Heart left ventricle (tissue), 16 donors: ENCODE results near the gene BDH1. TPM values are rescaled to one million over a fixed set of nuclear protein-coding genes. Genes with fewer than 3 reads are reported as not detected.
A peak's percentile ranks its signal among the peaks of the same experiment; 100 is the strongest.

Experiments used
- ATAC-seq, 4 donors: fragments of 200-7000 bp; cut with Tn5 transposase; one replicate each; pipeline ENCODE4 v1.9.1; 2020 to 2022; ENCODE audit warnings: moderate library complexity in 4 of 4, mild to moderate bottlenecking in 3 of 4, moderate number of reproducible peaks in 1 of 4
- DNase-seq, 5 donors: peaks; one replicate each; pipeline ENCODE4 v3.0.0-alpha.2; 2020
- H3K27ac ChIP-seq, 12 donors: fragments of 200-600 bp; sonication (generic) in 4 of 12; one replicate each; pipeline versions ENCODE4 v1.5.0 to v1.8.0; 2016 to 2022; ENCODE audit warnings: mild to moderate bottlenecking in 2 of 12
- H3K27me3 ChIP-seq, 9 donors: fragments of 200-600 bp; sonication (generic) in 2 of 9; one replicate each; pipeline versions ENCODE4 v1.5.1 to v1.8.0; 2016 to 2022; ENCODE audit warnings: mild to moderate bottlenecking in 3 of 9
- H3K36me3 ChIP-seq, 9 donors: fragments of 200-600 bp; sonication (generic) in 2 of 9; one replicate each; pipeline versions ENCODE4 v1.5.0 to v1.8.0; 2018 to 2022; ENCODE audit warnings: mild to moderate bottlenecking in 2 of 9
- H3K4me1 ChIP-seq, 12 donors: fragments of 200-600 bp; sonication (generic) in 4 of 12; one replicate each; pipeline versions ENCODE4 v1.5.0 to v1.8.0; 2016 to 2022; ENCODE audit warnings: mild to moderate bottlenecking in 3 of 12
- H3K4me3 ChIP-seq, 12 donors: fragments of 200-600 bp; sonication (generic) in 4 of 12; one replicate each; pipeline versions ENCODE4 v1.5.0 to v1.8.0; 2017 to 2022; ENCODE audit warnings: mild to moderate bottlenecking in 9 of 12, moderate library complexity in 4 of 12
- H3K9me3 ChIP-seq, 12 donors: fragments of 200-600 bp; sonication (generic) in 4 of 12; one replicate each; pipeline versions ENCODE4 v1.5.0 to v1.8.0; 2016 to 2022; ENCODE audit warnings: mild to moderate bottlenecking in 1 of 12
- CTCF ChIP-seq, 12 donors: fragments of 200-600 bp; sonication (generic) in 4 of 12; IDR thresholded peaks; one replicate each; pipeline versions ENCODE4 v1.5.0 to v1.8.0; 2018 to 2022; ENCODE audit warnings: antibody characterized with exemption in 12 of 12, mild to moderate bottlenecking in 5 of 12
- POLR2A ChIP-seq, 2 donors: fragments of 450-650 bp; IDR thresholded peaks; one replicate each; pipeline ENCODE4 v1.6.1; 2017; ENCODE audit warnings: antibody characterized with exemption in 2 of 2, mild to moderate bottlenecking in 2 of 2, moderate library complexity in 2 of 2
- WGBS, 4 donors: extraction: QIAGEN DNeasy Blood & Tissue Kit in 2 of 4; methylation state at CpG; one replicate each; pipeline versions ENCODE4 v1.1.5 to v1.1.7; 2013 to 2018; 5-methylcytosine and 5-hydroxymethylcytosine counted together
- intact Hi-C, 10 donors: fragments of 100-400 bp; cut with DNase I; formaldehyde crosslinking; loops; one replicate each; pipeline versions ENCODE4 v1.11.1 to v1.14.2; 2022
- polyA plus RNA-seq, 2 donors: library from polyadenylated mRNA; stranded (reverse); fragments of 200-250 nt; gene quantifications; one replicate each; pipeline ENCODE4 v1.2.3, GENCODE V29; 2013
- total RNA-seq, 9 donors: library from RNA; depleted of rRNA in 2 of 9; stranded (reverse); fragments of >200 nt in 2 of 9; fragmentation: NEBNext Ultra II Directional in 3 of 9; extraction: Animal tissue kit (Norgen Biotek cat#: 25700) in 3 of 9; gene quantifications; one replicate each; pipeline versions ENCODE4 v1.1.0 to v1.2.4, GENCODE V29; 2016 to 2023
- donor health status: ischemic (EF 13 %, LVEDD 7.1; RV severe dilation, severe dysfunction).
- donor health status: healthy with polysubstance abuse.
- donor health status: DM: no; HTN: yes; CAD: no.
- donor health status: DM: no; HTN: no; CAD: no.
- donor health status: ischemic (EF 25% LVEDD 6.9; RV normal size, moderate dysfunction).
- donor health status: ischemic (EF 25% LVEDD 5.7; RV mildly dilated, moderate dysfunction).
- donor health status: healthy.
- donor health status: DM: yes; HTN: yes; CAD: no.
- donor health status: ischemic (EF 35%, LVEDD 5.7; RV mildly dilated, moderate dysfunction).
- donor health status: nonischemic (EF 11% LVEDD 7.7; RV severe dilation, severe dysfunction).
- donor health status: DM: yes; HTN: yes; CAD: no.
- donor health status: PGD.
- donor health status: ischemic (EF 29% LVEDD 5.4; RV normal size, mild dysfunction).
- donor health status: nonischemic (EF 23%, LVEDD 6.1; RV moderate dilation, normal function).

Gene BDH1
- total and polyA plus RNA-seq, 11 donors = 19.5 to 114 (median 72.3) TPM

DNA sequence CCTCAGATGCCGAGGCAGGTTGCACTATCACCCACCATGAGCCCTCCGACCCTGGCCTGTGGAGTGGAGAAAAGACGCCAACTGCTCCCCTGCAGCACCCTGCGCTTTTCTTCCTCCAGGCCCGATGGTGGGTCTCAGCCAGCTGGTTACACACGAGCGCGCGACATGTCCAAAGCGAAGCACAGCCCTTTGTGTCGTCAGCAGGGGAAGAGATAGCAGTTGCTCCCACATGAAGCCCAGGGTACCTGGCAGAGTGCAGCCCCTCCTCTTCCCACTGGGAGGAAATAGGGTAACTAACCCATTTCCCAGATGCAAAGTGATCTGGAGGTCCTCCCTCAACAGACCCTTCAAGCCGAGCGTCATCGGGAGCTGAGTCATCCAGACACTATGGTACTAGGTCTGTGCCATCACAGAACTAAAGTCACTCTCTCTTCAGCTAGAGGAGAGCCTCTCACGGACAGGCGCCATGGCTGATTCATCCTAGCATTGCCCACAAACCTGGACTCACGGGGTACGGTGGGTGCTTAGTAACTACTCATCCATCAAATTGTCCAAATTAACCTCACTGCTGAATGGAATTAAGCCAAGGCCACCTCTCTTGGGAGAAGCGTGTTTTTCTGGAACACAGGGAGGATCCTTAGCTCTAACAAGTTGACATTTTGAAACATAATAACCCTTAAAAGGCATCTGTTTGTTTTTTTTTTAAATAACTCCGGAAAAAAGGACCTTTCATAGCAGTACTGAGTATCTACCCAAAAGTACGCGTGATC lies 45.2 kb upstream of the BDH1 start:
- WGBS, 4 donors = 87 to 92% (median 89%) methylated on average over 21 to 22 of the region's 22 CpGs
- Histone ChIP-seq H3K4me1 (peaks cover 0 to 13% (median 6%) of the 10 kb centered on the region in 12 donors), H3K36me3 (peaks cover 0 to 39% (median 15%) of the 10 kb centered on the region in 9 donors), H3K4me3 (no peak overlapping the region), H3K27me3 (no peaks in the 10 kb centered on the region), H3K27ac (peak overlapping the region in 2 of 12 donors; percentile 1 to 38), H3K9me3 (no peaks in the 10 kb centered on the region)
- ATAC-seq (peak in 2 of 4 donors; percentile 9 to 11), DNase-seq (no peak)
- no peak for TF ChIP-seq POLR2A (IDR thresholded peaks at IDR 0.05)
- TF ChIP-seq CTCF (IDR thresholded peaks at IDR 0.05) = no peak
- intact Hi-C loops = no loop called here

DNA sequence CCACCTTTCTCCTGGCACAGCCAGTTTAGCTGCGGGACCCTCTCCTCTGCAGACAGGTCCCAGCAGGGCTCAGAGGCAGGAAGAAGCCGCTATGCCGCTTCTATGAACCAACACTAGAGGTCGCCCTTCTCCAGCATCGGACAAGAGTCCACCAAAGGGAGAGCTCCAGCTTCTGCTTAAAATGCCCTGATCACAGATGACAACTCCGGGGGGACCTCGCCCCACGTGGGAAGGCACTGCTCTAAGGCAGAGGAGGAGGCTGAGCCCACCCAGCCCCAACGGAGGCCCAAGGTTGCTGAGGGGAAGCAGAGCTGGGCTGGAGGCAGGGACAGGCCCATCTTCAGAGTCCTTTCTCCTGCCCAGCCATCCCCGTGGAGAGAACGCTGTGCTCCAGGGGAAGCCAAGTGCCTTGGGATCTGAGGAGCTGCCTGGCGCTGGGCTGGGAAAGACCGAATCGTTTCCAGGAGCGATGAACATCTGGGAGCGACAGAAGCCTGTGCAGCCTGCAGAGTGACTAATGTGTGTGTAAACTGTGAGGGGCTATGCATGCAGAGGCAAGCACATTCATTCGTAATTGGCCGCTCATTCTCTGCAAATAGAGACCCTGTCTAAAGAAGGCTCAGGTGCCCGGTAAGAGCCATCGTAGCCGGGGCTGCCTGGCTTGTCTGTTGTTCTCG lies 43.5 kb upstream of the BDH1 start:
- intact Hi-C loops = loop anchor here in 2 of 10 donors (5.0 to 10.0 kb wide), 2 partner anchors 66 to 68 kb away; no protein-coding TSS in a partner anchor
- no peak for TF ChIP-seq POLR2A (IDR thresholded peaks at IDR 0.05)
- peak; percentile 82 to 98 (median 88) for TF ChIP-seq CTCF (IDR thresholded peaks at IDR 0.05)
- ATAC-seq (peak; percentile 73 to 89 (median 84)), DNase-seq (peak; percentile 65 to 75 (median 73))
- Histone ChIP-seq H3K27me3 (peaks cover 0 to 9% (median 0%) of the 10 kb centered on the region in 9 donors), H3K27ac (peak overlapping the region in 3 of 12 donors; percentile 9 to 35 (median 9)), H3K4me3 (peak overlapping the region in 2 of 12 donors; percentile 20 to 22), H3K9me3 (no peaks in the 10 kb centered on the region), H3K4me1 (peaks cover 0 to 13% (median 6%) of the 10 kb centered on the region in 12 donors), H3K36me3 (peaks cover 0 to 22% (median 2%) of the 10 kb centered on the region in 9 donors)
- 28 to 34% (median 30%) methylated on average over 21 to 22 of the region's 22 CpGs for WGBS, 4 donors

DNA sequence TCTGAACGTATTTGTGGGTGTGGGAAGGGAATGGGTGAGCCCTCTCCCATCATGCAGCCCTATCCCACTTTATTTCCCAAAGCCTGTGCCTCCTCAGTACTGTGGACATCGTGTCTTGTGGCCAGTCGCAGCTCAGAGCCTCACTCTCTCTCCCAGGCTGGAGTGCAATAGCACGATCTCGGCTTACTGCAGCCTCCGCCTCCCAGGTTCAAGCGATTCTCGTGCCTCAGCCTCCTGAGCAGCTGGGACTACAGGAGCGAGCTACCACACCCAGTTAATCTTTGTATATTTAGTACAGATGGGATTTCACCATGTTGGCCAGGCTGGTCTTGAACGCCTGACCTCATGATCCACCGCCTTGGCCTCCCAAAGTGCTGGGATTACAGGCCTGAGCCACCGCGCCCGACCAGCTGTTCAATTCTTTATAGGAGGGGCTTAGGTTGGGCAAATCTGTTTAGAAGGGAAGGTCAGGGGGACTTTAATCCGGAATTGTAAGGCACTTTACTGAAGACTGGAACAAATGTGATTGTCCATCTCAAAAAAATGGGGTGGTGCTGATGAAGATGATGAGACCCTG lies 42.7 kb upstream of the BDH1 start:
- no peak for ATAC-seq
- intact Hi-C loops = loop anchor here in 2 of 10 donors (5.0 to 10.0 kb wide), 2 partner anchors 66 to 69 kb away; no protein-coding TSS in a partner anchor
- 71 to 78% (median 76%) methylated on average over 15 of the region's 15 CpGs for WGBS, 4 donors
- Histone ChIP-seq H3K27ac (no peak overlapping the region), H3K4me3 (no peak overlapping the region), H3K4me1 (peaks cover 0 to 13% (median 6%) of the 10 kb centered on the region in 12 donors), H3K36me3 (peaks cover 0 to 15% (median 0%) of the 10 kb centered on the region in 9 donors), H3K9me3 (no peaks in the 10 kb centered on the region), H3K27me3 (peaks cover 0 to 16% (median 0%) of the 10 kb centered on the region in 9 donors)
- DNase-seq = no peak
- TF ChIP-seq CTCF (IDR thresholded peaks at IDR 0.05) = no peak
- no peak for TF ChIP-seq POLR2A (IDR thresholded peaks at IDR 0.05)
